Stimulated activated naive CD8-positive, alpha-beta T cell treated with anti-CD3 and anti-CD28 coated beads, Interleukin-15, Interleukin-2, amounts not matched to agents 100 ng/mL and 50 ng/mL, for 24 hours (primary cell): Measurements from ENCODE around the gene BPIFB1.

Experiments used
- H3K27ac Mint-ChIP-seq: one replicate; pipeline ENCODE4 v1.8.0; 2021; ENCODE audit warnings: mild to moderate bottlenecking, mixed read lengths
- H3K27me3 Mint-ChIP-seq: one replicate; pipeline ENCODE4 v1.8.0; 2021; ENCODE audit warnings: mixed read lengths
- H3K36me3 Mint-ChIP-seq: one replicate; pipeline ENCODE4 v1.8.0; 2021; ENCODE audit warnings: low read depth, mixed read lengths
- H3K4me1 Mint-ChIP-seq: one replicate; pipeline ENCODE4 v1.8.0; 2021; ENCODE audit warnings: low read depth, mixed read lengths
- H3K4me3 Mint-ChIP-seq: one replicate; pipeline ENCODE4 v1.8.0; 2021; ENCODE audit warnings: mild to moderate bottlenecking, mixed read lengths
- H3K9me3 Mint-ChIP-seq: one replicate; pipeline ENCODE4 v1.8.0; 2021; ENCODE audit warnings: mixed read lengths

Gene BPIFB1

GRCh38 chr20:33299111-33299603 is 16.1 kb downstream of the BPIFB1 start:
- Mint-ChIP-seq H3K36me3 (no peaks in the 10 kb centered on the region), H3K27me3 (peaks cover 4% of the 10 kb centered on the region), H3K4me1 (no peaks in the 10 kb centered on the region), H3K27ac (no peak overlapping the region), H3K4me3 (no peak overlapping the region), H3K9me3 (no peaks in the 10 kb centered on the region)

GRCh38 chr20:33301192-33301930 is 18.3 kb downstream of the BPIFB1 start:
- H3K9me3 Mint-ChIP-seq = no peaks in the 10 kb centered on the region
- no peak overlapping the region for H3K27ac Mint-ChIP-seq
- H3K4me1 Mint-ChIP-seq = no peaks in the 10 kb centered on the region
- peaks cover 4% of the 10 kb centered on the region for H3K27me3 Mint-ChIP-seq
- no peak overlapping the region for H3K4me3 Mint-ChIP-seq
- no peaks in the 10 kb centered on the region for H3K36me3 Mint-ChIP-seq

- Mint-ChIP-seq H3K27me3 (no peaks in the 10 kb centered on the region), H3K27ac (no peak overlapping the region), H3K4me1 (no peaks in the 10 kb centered on the region)
Measured at GRCh38 chr20:33303595-33303994, 20.6 kb downstream of the BPIFB1 start.

GRCh38 chr20:33304046-33304445 is 21.0 kb downstream of the BPIFB1 start:
- Mint-ChIP-seq H3K4me1 (no peaks in the 10 kb centered on the region), H3K36me3 (no peaks in the 10 kb centered on the region), H3K27ac (no peak overlapping the region), H3K4me3 (no peak overlapping the region), H3K9me3 (no peaks in the 10 kb centered on the region), H3K27me3 (no peaks in the 10 kb centered on the region)

More at GRCh38 chr20:33303595-33303994, 20.6 kb downstream of the BPIFB1 start:
- Mint-ChIP-seq H3K4me3 (no peak overlapping the region), H3K36me3 (no peaks in the 10 kb centered on the region), H3K9me3 (no peaks in the 10 kb centered on the region)

GRCh38 chr20:33305589-33306057 is 22.6 kb downstream of the BPIFB1 start:
- Mint-ChIP-seq H3K9me3 (no peaks in the 10 kb centered on the region), H3K27me3 (no peaks in the 10 kb centered on the region), H3K4me3 (no peak overlapping the region), H3K36me3 (no peaks in the 10 kb centered on the region), H3K27ac (no peak overlapping the region), H3K4me1 (no peaks in the 10 kb centered on the region)

GRCh38 chr20:33306228-33306627 is 23.2 kb downstream of the BPIFB1 start:
- H3K27ac Mint-ChIP-seq = no peak overlapping the region
- H3K4me1 Mint-ChIP-seq = no peaks in the 10 kb centered on the region
- H3K36me3 Mint-ChIP-seq = no peaks in the 10 kb centered on the region
- no peaks in the 10 kb centered on the region for H3K9me3 Mint-ChIP-seq
- H3K4me3 Mint-ChIP-seq = no peak overlapping the region
- H3K27me3 Mint-ChIP-seq = no peaks in the 10 kb centered on the region

GRCh38 chr20:33306807-33307206 is 23.8 kb downstream of the BPIFB1 start:
- H3K9me3 Mint-ChIP-seq = no peaks in the 10 kb centered on the region
- H3K4me3 Mint-ChIP-seq = no peak overlapping the region
- no peaks in the 10 kb centered on the region for H3K4me1 Mint-ChIP-seq
- H3K36me3 Mint-ChIP-seq = no peaks in the 10 kb centered on the region
- H3K27ac Mint-ChIP-seq = no peak overlapping the region
- no peaks in the 10 kb centered on the region for H3K27me3 Mint-ChIP-seq

GRCh38 chr20:33308668-33309067 is 25.7 kb downstream of the BPIFB1 start:
- Mint-ChIP-seq H3K4me1 (no peaks in the 10 kb centered on the region), H3K27me3 (no peaks in the 10 kb centered on the region), H3K27ac (no peak overlapping the region), H3K36me3 (no peaks in the 10 kb centered on the region), H3K4me3 (no peak overlapping the region), H3K9me3 (no peaks in the 10 kb centered on the region)

- H3K4me1 Mint-ChIP-seq = no peaks in the 10 kb centered on the region
- no peaks in the 10 kb centered on the region for H3K27me3 Mint-ChIP-seq
- no peak overlapping the region for H3K4me3 Mint-ChIP-seq
- H3K9me3 Mint-ChIP-seq = no peaks in the 10 kb centered on the region
- no peak overlapping the region for H3K27ac Mint-ChIP-seq
- H3K36me3 Mint-ChIP-seq = no peaks in the 10 kb centered on the region
Measured at GRCh38 chr20:33309631-33310030, 26.6 kb downstream of the BPIFB1 start.

- Mint-ChIP-seq H3K4me3 (no peak overlapping the region), H3K36me3 (no peaks in the 10 kb centered on the region), H3K27ac (no peak overlapping the region)
Measured at GRCh38 chr20:33310327-33310899, 27.4 kb downstream of the BPIFB1 start.

GRCh38 chr20:33311011-33311410 is 28.0 kb downstream of the BPIFB1 start:
- Mint-ChIP-seq H3K27ac (no peak overlapping the region), H3K4me1 (no peaks in the 10 kb centered on the region), H3K27me3 (no peaks in the 10 kb centered on the region)

More at GRCh38 chr20:33310327-33310899, 27.4 kb downstream of the BPIFB1 start:
- Mint-ChIP-seq H3K9me3 (no peaks in the 10 kb centered on the region), H3K27me3 (no peaks in the 10 kb centered on the region), H3K4me1 (no peaks in the 10 kb centered on the region)

GRCh38 chr20:33311996-33312395 is 29.0 kb downstream of the BPIFB1 start:
- no peak overlapping the region for H3K4me3 Mint-ChIP-seq

More at GRCh38 chr20:33311011-33311410, 28.0 kb downstream of the BPIFB1 start:
- no peaks in the 10 kb centered on the region for H3K9me3 Mint-ChIP-seq
- H3K4me3 Mint-ChIP-seq = no peak overlapping the region
- H3K36me3 Mint-ChIP-seq = no peaks in the 10 kb centered on the region

GRCh38 chr20:33312583-33312982 is 29.6 kb downstream of the BPIFB1 start:
- no peak overlapping the region for H3K27ac Mint-ChIP-seq

More at GRCh38 chr20:33311996-33312395, 29.0 kb downstream of the BPIFB1 start:
- no peaks in the 10 kb centered on the region for H3K9me3 Mint-ChIP-seq
- no peaks in the 10 kb centered on the region for H3K36me3 Mint-ChIP-seq
- no peaks in the 10 kb centered on the region for H3K27me3 Mint-ChIP-seq
- H3K4me1 Mint-ChIP-seq = no peaks in the 10 kb centered on the region
- H3K27ac Mint-ChIP-seq = no peak overlapping the region

GRCh38 chr20:33313686-33314314 is 30.8 kb downstream of the BPIFB1 start:
- H3K4me1 Mint-ChIP-seq = no peaks in the 10 kb centered on the region
- no peak overlapping the region for H3K4me3 Mint-ChIP-seq
- H3K9me3 Mint-ChIP-seq = no peaks in the 10 kb centered on the region
- no peak overlapping the region for H3K27ac Mint-ChIP-seq
- no peaks in the 10 kb centered on the region for H3K27me3 Mint-ChIP-seq
- H3K36me3 Mint-ChIP-seq = no peaks in the 10 kb centered on the region

More at GRCh38 chr20:33312583-33312982, 29.6 kb downstream of the BPIFB1 start:
- Mint-ChIP-seq H3K4me1 (no peaks in the 10 kb centered on the region), H3K27me3 (no peaks in the 10 kb centered on the region), H3K9me3 (no peaks in the 10 kb centered on the region), H3K36me3 (no peaks in the 10 kb centered on the region), H3K4me3 (no peak overlapping the region)

- Mint-ChIP-seq H3K4me3 (no peak overlapping the region), H3K27me3 (no peaks in the 10 kb centered on the region), H3K27ac (no peak overlapping the region), H3K36me3 (no peaks in the 10 kb centered on the region), H3K9me3 (no peaks in the 10 kb centered on the region), H3K4me1 (no peaks in the 10 kb centered on the region)
Measured at GRCh38 chr20:33316343-33316742, 33.3 kb downstream of the BPIFB1 start.
